HG02759 (cell line): ENCODE data around the gene EFCAB6.

Source experiments
- ATAC-seq: cut with Tn5 transposase; IDR thresholded peaks from one replicate; pipeline ENCODE4 v1.9.1; 2021; ENCODE audit warnings: mild to moderate bottlenecking, moderate library complexity; ENCODE audit not compliant: unreplicated experiment

Gene EFCAB6

GRCh38 chr22:43533656-43534428, 278.3 kb downstream of the EFCAB6 start:
- no peak for ATAC-seq

DNA sequence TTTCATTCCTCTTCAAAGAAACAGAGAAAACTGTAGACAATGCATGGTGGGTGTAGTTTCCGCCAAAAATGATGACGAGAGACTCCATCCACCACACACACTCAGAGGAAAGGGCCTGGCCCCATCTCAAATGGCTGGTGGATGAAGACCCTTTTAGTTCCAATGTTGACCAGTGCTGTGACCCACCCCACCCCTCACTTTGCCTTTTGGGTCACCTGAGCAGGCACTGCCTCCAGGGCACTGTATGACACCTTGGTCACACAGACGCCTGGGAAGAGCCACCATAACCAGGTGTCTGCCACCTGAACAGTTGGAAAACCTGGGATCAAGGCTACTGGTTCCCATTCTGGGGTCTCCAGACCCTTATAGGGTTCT, 279.0 kb downstream of the EFCAB6 start:
- ATAC-seq, result no peak

DNA sequence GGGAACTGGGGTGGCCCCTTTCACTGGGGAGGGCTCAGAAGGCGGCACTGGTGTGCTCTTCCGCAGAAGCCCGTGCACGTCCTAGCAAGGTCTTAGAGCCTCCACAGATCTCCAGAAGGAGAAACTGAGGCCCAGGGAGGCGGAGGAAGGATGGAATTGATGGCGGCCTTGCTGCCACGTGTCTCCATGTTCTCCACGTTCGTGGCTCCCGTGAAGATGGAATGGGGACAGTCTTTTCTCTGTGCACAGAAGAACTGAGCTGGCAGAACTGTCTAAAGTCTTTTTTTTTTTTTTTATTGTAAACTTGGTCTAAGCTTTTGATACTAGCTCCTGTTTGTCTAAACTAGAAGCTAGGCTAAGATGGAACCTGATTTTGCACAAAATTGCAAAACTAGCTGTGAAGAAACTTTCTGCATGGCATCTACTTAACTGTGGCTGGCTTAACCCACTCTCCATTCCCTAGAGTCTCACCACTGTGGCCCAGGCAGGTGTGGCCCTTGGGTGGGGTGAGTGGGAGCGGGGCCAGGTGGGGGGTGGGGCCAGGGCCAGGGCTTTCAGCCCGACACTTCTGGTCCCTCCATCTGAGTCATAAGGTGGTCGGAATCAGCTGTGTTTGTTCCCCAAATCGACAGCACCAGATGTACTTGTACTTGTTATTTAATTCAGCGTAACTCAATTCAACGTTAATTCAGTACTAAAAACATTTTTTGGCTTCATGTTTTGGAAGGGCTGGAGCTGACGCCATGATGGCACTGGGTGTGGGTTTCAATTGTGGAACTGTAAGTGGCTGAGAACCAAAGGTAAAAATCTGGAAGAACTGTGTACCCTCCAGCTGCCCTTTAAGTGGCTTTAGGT, 279.6 kb downstream of the EFCAB6 start:
- ATAC-seq, result no peak

DNA sequence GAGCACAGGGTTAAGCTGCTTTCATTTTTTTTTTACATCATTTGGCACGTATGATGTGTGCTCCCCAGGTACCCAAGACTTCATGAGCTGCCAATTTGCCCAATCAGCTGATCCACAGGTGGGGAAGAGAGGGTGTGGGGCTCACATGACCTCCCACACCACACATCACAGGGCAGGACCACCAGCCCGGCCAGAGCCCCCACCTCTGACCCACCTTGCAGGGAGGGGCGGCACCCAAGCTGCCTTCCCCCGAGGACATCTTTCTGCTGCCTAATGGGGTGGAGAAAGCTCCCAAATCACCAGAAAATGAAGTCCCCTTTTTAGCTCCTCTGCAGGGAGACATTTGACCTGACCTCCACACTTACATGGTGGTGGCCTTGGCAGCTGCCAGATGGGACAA, 280.5 kb downstream of the EFCAB6 start:
- no peak for ATAC-seq

GRCh38 chr22:43530349-43531201, 281.5 kb downstream of the EFCAB6 start:
- no peak for ATAC-seq

GRCh38 chr22:43529934-43530333, 282.2 kb downstream of the EFCAB6 start:
- no peak for ATAC-seq

- ATAC-seq, result no peak
These were observed 282.6 kb downstream of the EFCAB6 start for GRCh38 chr22:43529461-43529860.

DNA sequence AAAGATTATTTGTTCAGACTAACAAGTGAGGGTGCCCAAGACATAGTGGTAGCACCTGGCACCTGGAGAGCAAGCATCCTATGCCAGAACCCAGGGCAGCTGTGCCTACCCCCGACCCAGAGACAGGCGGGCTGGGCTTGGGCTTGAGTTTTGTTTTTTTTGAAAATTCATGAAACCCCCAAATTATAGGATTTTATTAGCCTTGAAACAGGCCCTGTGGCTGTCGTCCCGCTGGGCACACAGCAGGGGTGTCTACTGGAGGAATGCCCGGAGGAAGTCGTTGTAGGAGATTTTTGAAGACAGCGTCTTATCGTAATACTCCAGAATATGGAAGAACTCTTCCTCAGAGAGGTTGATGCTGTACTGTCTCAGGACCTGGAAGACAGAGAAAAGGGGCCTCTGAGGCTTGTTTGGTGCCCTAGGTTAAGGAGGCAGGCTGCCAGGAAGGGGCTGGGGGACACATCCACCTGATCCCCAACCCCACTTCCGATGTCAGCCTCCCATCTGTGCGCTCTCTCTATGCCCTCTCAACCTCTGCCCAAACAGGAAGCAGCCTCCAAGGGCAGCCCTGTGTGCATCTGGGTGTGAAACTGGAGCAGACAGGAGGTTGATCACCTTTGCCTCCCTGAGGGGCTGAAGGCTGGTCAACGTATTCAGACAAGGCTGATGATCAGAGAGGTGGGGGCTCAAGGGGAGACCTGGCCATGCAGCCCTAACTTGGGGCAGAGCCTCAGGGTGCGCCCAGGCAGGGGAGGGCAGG, 283.3 kb downstream of the EFCAB6 start:
- ATAC-seq, result no peak

DNA sequence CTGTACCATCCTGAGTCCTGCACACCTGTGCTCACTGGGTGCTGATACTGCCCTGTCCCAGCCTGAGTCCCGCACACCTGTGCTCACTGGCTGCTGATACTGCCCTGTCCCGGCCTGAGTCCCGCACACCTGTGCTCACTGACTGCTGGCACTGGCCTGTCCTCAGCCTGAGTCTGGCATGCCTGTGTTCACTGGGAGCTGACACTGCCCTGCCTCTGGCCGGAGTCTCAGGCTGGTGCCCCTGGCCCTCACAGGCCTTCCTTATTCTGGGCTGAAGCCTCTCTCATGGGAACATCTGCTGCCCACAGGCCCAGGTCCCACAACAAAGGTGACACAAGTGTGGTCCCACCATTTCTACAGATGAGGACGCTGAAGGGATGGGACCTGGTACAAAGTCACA, 285.2 kb downstream of the EFCAB6 start:
- no peak for ATAC-seq

GRCh38 chr22:43526117-43526655, 285.9 kb downstream of the EFCAB6 start:
- no peak for ATAC-seq

- ATAC-seq, result no peak
These were observed 290.4 kb downstream of the EFCAB6 start for GRCh38 chr22:43521716-43522115.

- no peak for ATAC-seq
These were observed 291.5 kb downstream of the EFCAB6 start for GRCh38 chr22:43520632-43521039.

GRCh38 chr22:43516996-43517635, 295.0 kb downstream of the EFCAB6 start:
- no peak for ATAC-seq

GRCh38 chr22:43516386-43516785, 295.7 kb downstream of the EFCAB6 start:
- no peak for ATAC-seq

DNA sequence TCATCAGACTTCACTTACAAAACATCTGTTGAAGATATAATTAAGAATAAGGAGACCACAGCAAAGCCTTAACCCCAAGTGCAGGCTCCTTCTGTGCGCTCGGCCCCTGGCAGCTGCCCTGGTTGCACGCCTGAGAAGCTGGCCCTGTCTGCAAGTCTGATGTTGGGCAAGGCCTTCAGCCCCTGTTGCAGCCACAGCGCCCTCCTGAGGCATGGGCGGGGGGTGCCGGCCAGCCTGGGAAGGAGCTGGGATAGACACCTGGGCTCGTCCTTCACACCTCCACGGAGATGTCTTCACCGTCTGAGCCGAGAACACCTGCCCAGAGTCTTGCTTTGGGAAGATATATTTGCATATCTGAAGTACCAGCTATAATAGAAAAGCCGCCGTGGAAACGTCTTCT, 296.2 kb downstream of the EFCAB6 start:
- ATAC-seq, result no peak

- no peak for ATAC-seq
These were observed 296.7 kb downstream of the EFCAB6 start for GRCh38 chr22:43515411-43515810.

DNA sequence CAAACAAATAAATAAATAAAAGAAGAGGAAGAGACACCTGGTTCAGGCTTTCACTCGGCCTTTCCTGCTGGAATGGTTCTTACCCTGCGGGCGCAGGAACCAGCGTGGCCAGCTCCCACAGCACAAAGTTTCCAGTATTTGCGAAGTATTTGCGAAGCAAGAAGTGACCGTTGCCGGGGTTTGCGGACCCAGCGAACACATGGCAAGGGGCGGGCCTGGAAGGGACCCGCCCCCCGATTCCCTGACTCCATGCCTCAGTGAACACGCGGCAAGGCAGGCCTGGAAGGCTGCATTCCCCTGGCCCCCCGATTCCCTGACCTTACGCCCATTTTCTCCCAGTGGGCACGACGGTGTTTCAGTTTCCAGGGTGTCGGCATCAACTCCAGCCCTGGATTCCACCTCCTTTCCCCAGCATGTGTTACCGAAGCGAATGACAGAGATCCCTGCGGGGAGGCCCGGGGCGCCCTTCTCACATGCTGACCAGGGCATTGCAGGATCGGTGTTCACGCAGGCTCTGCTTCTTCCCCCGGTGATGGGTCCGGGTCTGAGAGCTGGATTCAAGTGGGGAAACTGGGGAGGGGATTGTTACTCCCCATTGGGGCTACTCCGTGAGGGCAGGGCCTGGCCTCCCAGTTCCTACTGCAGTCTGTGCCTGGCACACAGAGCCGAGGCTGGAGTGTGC, 297.5 kb downstream of the EFCAB6 start:
- ATAC-seq, result no peak

- no peak for ATAC-seq
These were observed 299.8 kb downstream of the EFCAB6 start for GRCh38 chr22:43512279-43512678.

DNA sequence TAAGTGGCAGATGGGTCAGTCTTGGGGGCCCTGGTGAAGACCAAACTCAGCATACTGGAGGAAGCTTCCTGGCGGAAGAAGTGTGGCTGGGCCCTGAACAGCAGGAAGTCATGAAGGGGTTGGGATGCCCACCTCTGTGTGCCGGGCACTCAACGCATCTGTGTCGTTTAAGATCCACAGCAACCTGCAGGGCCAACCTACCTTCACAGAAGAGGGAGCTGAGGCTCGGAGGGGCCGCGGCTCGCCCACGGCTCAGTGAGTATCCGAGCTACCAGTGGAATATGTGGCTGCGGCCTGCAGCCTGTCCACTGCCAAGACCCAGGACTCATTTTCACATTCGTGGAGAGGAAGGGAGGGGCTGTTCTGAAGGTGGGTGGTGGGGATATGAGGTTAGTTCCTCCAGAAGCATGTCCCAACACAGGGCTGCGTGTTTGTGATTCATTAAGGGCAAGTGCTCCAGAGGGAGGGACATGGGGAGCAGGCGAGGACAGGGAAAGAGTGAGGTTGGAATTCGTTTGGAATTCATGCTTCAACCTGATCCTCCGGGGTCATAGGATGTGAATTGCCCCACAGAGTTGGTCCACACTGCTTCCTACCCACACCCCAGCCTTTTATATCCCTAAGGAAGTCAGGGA, 300.7 kb downstream of the EFCAB6 start:
- no peak for ATAC-seq
